ENCODE data around the gene LSAMP. TPM values are rescaled to one million over a fixed set of nuclear protein-coding genes. Genes with fewer than 3 reads are reported as not detected.

LSAMP gene
- total and polyA plus RNA-seq, 2 of the 8 experiments (the other 6 are each of a cell fraction or from before 2014, with no cell fraction given) = 1.8 to 5.7 TPM

- Histone ChIP-seq H2BK15ac (ENCODE audit: low read length) (no peak overlapping the region), H3K4ac (replicated peaks; ENCODE audit: insufficient read length, low read depth, low read length) (no peak overlapping the region), H3K18ac (ENCODE audit: extremely low read depth, low read length) (no peak overlapping the region), H3K56ac (replicated peaks; ENCODE audit: insufficient read length, low read depth, low read length) (no peak overlapping the region), H3K23me2 (ENCODE audit: low read depth, low read length) (no peaks in the 10 kb centered on the region), H3K27ac (ENCODE audit: low read depth, low read length) (no peak overlapping the region), H2BK120ac (replicated peaks; ENCODE audit: low read depth, low read length) (no peak overlapping the region), H3K4me3 (ENCODE audit: extremely low read depth in 1 of 4, insufficient read depth in 2 of 4, low read depth in 3 of 4, low read length in 4 of 4) (no peak overlapping the region), H3K4me1 (replicated peaks in 1 of 4; ENCODE audit: control insufficient read depth in 3 of 4, insufficient read depth in 4 of 4, low read length in 3 of 4) (peaks cover 0 to 6% (median 2%) of the 10 kb centered on the region in 4 experiments; a peak in 2 of 7 replicates), H2AFZ (ENCODE audit: low read length) (no peak overlapping the region), H2AK5ac (ENCODE audit: low read depth, low read length) (no peak overlapping the region), H3K4me2 (ENCODE audit: insufficient read depth in 1 of 2, low read depth in 2 of 2, low read length in 2 of 2) (no peak overlapping the region), H2BK20ac (ENCODE audit: low read length) (no peak overlapping the region), H3K36me3 (ENCODE audit: control insufficient read depth in 2 of 4, insufficient read depth in 4 of 4, low read length in 3 of 4) (no peaks in the 10 kb centered on the region), H4K91ac (replicated peaks; ENCODE audit: insufficient read length, low read length) (no peak overlapping the region), H3K9me3 (ENCODE audit: insufficient read depth in 2 of 2, low read depth in 1 of 2, low read length in 1 of 2) (no peaks in the 10 kb centered on the region), H4K5ac (ENCODE audit: insufficient read length, low read depth, low read length) (no peak overlapping the region), H3K27me3 (replicated peaks in 1 of 4; ENCODE audit: control insufficient read depth in 3 of 4, extremely low read depth in 1 of 4, insufficient read depth in 3 of 4, low read length in 3 of 4) (no peaks in the 10 kb centered on the region), H3K79me2 (ENCODE audit: control insufficient read depth in 1 of 2, insufficient read depth in 2 of 2, low read length in 2 of 2) (no peaks in the 10 kb centered on the region), H3K79me1 (ENCODE audit: low read depth, low read length) (no peaks in the 10 kb centered on the region), H4K8ac (ENCODE audit: extremely low read depth, insufficient read depth, low read length) (no peak overlapping the region), H3K14ac (ENCODE audit: insufficient read length) (no peak overlapping the region), H2BK12ac (ENCODE audit: low read depth, low read length) (no peak overlapping the region), H2BK5ac (ENCODE audit: low read depth, low read length) (no peak overlapping the region), H3K23ac (ENCODE audit: insufficient read length) (no peak overlapping the region), H3K9ac (replicated peaks in 1 of 4; ENCODE audit: extremely low read depth in 1 of 4, low read depth in 3 of 4, low read length in 3 of 4) (no peak overlapping the region), H4K20me1 (replicated peaks in 1 of 2; ENCODE audit: control insufficient read depth in 1 of 2, insufficient read depth in 2 of 2, low read length in 2 of 2) (no peaks in the 10 kb centered on the region)
- 88% methylated on average over 1 of the region's 1 CpG; no CpG with 5 or more reads in 1 of the 2 experiments for WGBS, 2 experiments (ENCODE audit: extremely low coverage in 1 of 2, insufficient coverage in 1 of 2, insufficient read length in 1 of 2, insufficient replicate concordance in 2 of 2, low coverage in 1 of 2, low lambda C conversion rate in 2 of 2, missing lambda C conversion rate in 1 of 2)
- TF ChIP-seq SIN3A (conservative IDR thresholded peaks at IDR 0.05 in 1 of 2, IDR thresholded peaks at IDR 0.05 in 1 of 2; ENCODE audit: low read depth in 1 of 2, low read length in 2 of 2) (no peak), RBBP5 (IDR thresholded peaks at IDR 0.05; ENCODE audit: borderline replicate concordance, low read depth, low read length) (no peak), SIRT6 (IDR thresholded peaks at IDR 0.05; ENCODE audit: low read length) (no peak), CHD1 (IDR thresholded peaks at IDR 0.05; ENCODE audit: low read depth, low read length) (no peak), SP2 (IDR thresholded peaks at IDR 0.05; ENCODE audit: low read length) (no peak), ZNF274 (IDR thresholded peaks at IDR 0.05; ENCODE audit: borderline replicate concordance, extremely low read depth, low read length) (no peak), CBX5 (IDR thresholded peaks at IDR 0.05; ENCODE audit: low read depth, low read length) (no peak), ASH2L (IDR thresholded peaks at IDR 0.05; ENCODE audit: low read length) (no peak), SP1 (IDR thresholded peaks at IDR 0.05; ENCODE audit: low read depth, low read length) (no peak), MAX (IDR thresholded peaks at IDR 0.05) (no peak), TBP (IDR thresholded peaks at IDR 0.05; ENCODE audit: low read depth, low read length) (no peak), BCL11A (IDR thresholded peaks at IDR 0.05; ENCODE audit: low read depth in 2 of 2, low read length in 2 of 2) (no peak)
- DNase-seq (ENCODE audit: low read depth in 1 of 2, low spot score in 2 of 2) (no peak), FAIRE-seq (no peak)
- ChIA-PET CTCF (ENCODE audit: partially characterized antibody) (interaction anchor here (0.6 to 1.1 kb wide), 2 partner anchors 272 to 678 kb away, joined by 3 read pairs; partner anchors contain the start of gene GAP43), POLR2A (ENCODE audit: partially characterized antibody) (no interaction called here)
Observed at GRCh38 chr3:116301422-116301821, 143.9 kb downstream of the LSAMP start.

All from H1 (cell line).